ENCODE data around the gene CCT8.

The CCT8 gene

DNA sequence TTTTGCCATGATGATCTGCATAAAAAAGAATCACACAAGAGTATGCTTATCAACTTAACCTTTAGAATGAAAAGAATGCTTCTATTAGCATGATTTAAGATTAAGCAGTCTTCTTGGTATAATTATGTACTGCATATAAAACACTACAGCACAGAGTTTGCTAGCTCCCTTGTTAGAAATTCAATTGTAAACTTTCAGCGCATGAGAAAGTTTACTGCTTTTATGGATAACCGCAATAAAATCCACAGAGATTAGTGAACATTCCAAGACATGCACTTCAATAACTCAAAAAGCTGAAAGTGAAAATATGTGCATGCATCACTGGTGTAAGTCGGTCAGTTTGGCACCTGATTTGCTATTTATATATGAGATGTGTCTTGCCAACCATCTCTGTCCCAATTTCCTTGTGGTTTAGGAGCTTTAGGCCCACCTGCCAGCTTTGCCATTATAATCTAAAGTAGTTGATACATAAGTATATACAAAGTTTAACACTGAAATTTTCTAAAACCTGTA lies 16.9 kb downstream of the CCT8 start:
- TF ChIP-seq FOXP2 (optimal IDR thresholded peaks at IDR 0.05; ENCODE audit: borderline replicate concordance, extremely low read depth, extremely low read length, insufficient read depth) (no peak), POLR2AphosphoS5 (IDR thresholded peaks at IDR 0.05; ENCODE audit: low read depth, low read length) (no peak), TAF1 (IDR thresholded peaks at IDR 0.05; ENCODE audit: borderline replicate concordance, insufficient read depth, low read length) (no peak), SIN3A (IDR thresholded peaks at IDR 0.05; ENCODE audit: borderline replicate concordance, insufficient read depth, low read length) (no peak)
- TF ChIP-seq, protein P1, sequence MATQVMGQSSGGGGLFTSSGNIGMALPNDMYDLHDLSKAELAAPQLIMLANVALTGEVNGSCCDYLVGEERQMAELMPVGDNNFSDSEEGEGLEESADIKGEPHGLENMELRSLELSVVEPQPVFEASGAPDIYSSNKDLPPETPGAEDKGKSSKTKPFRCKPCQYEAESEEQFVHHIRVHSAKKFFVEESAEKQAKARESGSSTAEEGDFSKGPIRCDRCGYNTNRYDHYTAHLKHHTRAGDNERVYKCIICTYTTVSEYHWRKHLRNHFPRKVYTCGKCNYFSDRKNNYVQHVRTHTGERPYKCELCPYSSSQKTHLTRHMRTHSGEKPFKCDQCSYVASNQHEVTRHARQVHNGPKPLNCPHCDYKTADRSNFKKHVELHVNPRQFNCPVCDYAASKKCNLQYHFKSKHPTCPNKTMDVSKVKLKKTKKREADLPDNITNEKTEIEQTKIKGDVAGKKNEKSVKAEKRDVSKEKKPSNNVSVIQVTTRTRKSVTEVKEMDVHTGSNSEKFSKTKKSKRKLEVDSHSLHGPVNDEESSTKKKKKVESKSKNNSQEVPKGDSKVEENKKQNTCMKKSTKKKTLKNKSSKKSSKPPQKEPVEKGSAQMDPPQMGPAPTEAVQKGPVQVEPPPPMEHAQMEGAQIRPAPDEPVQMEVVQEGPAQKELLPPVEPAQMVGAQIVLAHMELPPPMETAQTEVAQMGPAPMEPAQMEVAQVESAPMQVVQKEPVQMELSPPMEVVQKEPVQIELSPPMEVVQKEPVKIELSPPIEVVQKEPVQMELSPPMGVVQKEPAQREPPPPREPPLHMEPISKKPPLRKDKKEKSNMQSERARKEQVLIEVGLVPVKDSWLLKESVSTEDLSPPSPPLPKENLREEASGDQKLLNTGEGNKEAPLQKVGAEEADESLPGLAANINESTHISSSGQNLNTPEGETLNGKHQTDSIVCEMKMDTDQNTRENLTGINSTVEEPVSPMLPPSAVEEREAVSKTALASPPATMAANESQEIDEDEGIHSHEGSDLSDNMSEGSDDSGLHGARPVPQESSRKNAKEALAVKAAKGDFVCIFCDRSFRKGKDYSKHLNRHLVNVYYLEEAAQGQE (IDR thresholded peaks at IDR 0.05; ENCODE audit: insufficient read depth in 1 of 2, low read depth in 2 of 2, low read length in 2 of 2), result no peak

DNA sequence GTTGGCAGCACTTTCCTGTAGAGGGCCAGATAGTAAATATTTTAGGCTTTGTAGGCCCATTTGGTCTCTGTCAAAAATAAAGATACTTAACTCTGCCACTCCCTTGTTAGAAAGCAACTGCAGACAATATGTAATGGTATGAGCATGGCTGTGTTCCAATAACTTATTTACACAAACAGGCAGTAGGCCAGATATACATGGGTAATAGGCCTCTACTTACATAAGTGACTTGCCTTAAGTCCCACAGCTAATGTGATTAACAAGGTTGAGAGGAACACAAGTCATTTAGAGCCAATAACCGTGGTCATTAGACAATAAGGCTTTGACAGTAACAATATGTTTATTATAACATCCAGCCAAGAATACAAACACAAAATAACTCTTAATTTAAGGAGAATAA lies 17.4 kb downstream of the CCT8 start:
- TF ChIP-seq POLR2AphosphoS5 (IDR thresholded peaks at IDR 0.05; ENCODE audit: low read depth, low read length) (0 out of 2 replicates have a peak, but pooled peaks have one; percentile 17), FOXP2 (optimal IDR thresholded peaks at IDR 0.05; ENCODE audit: borderline replicate concordance, extremely low read depth, extremely low read length, insufficient read depth) (no peak)

DNA sequence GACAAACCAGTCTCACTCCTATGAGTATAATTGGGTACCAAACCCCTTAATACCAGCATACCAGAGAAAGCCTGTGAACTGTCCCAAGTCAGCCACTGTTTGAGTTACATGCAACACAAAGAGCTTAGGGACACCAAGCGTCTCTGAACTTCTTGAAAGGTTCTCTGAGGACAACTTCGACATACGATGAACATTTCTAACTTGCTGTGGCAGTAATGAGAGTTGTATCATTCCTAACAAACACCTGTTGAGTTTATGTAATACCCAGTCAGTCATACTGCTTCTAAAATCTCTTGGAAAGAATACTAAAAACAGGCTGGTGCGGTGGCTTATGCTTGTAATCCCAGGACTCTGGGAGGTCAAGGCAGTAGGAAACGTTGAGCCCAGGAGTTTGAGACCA lies 18.4 kb downstream of the CCT8 start:
- TF ChIP-seq FOXP2 (optimal IDR thresholded peaks at IDR 0.05; ENCODE audit: borderline replicate concordance, extremely low read depth, extremely low read length, insufficient read depth) (no peak), POLR2AphosphoS5 (IDR thresholded peaks at IDR 0.05; ENCODE audit: low read depth, low read length) (no peak), SIN3A (IDR thresholded peaks at IDR 0.05; ENCODE audit: borderline replicate concordance, insufficient read depth, low read length) (no peak), TAF1 (IDR thresholded peaks at IDR 0.05; ENCODE audit: borderline replicate concordance, insufficient read depth, low read length) (no peak)
- TF ChIP-seq, protein P1 (IDR thresholded peaks at IDR 0.05; ENCODE audit: insufficient read depth in 1 of 2, low read depth in 2 of 2, low read length in 2 of 2), result no peak

DNA sequence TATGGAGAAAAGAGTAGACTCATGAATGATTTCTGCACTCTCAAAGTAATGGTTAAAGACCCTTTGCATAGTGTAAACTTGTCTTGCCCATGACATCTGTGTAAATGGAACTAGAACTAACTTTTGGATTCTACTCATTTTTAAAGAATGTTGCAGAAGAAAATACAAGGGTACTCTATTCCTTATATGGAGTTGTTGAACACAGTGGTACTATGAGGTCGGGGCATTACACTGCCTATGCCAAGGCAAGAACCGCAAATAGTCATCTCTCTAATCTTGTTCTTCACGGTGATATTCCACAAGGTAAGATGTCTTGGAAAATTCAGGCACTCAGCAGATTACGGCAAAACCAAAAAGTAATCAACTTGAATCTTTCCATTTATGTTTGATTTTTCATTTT lies 19.8 kb downstream of the CCT8 start:
- no peak for TF ChIP-seq FOXP2 (optimal IDR thresholded peaks at IDR 0.05; ENCODE audit: borderline replicate concordance, extremely low read depth, extremely low read length, insufficient read depth)
- no peak for TF ChIP-seq POLR2AphosphoS5 (IDR thresholded peaks at IDR 0.05; ENCODE audit: low read depth, low read length)
- no peak for TF ChIP-seq TAF1 (IDR thresholded peaks at IDR 0.05; ENCODE audit: borderline replicate concordance, insufficient read depth, low read length)
- TF ChIP-seq SIN3A (IDR thresholded peaks at IDR 0.05; ENCODE audit: borderline replicate concordance, insufficient read depth, low read length), result no peak
- TF ChIP-seq, protein P1 (IDR thresholded peaks at IDR 0.05; ENCODE audit: insufficient read depth in 1 of 2, low read depth in 2 of 2, low read length in 2 of 2), result no peak

DNA sequence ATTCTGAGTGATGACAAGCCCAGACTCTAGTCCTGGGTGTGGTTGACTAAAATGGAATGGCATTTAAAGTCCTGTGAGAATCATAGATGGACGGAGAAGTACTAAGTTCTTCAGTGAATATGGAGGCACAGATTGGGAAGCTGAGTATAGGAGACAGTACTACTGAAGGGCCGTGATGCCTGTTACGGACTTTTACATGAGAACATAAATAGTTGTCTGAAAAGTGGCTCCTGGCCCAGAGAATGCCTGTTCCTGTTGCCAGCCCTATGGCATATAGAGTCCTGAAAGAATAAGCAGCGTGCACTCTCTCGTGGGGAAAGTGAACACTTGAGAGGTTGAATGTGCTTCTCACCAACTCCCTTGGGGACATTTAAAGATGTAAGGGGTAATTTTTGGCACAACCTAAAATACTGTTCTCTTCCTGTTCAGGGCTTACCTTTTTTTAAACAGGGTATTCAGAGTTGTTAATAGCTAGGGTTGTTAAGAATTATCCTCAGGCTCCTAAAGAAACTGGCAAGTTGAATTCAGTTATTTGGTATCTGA lies 20.4 kb downstream of the CCT8 start:
- TF ChIP-seq, protein P1 (IDR thresholded peaks at IDR 0.05; ENCODE audit: insufficient read depth in 1 of 2, low read depth in 2 of 2, low read length in 2 of 2), result no peak
- TF ChIP-seq FOXP2 (optimal IDR thresholded peaks at IDR 0.05; ENCODE audit: borderline replicate concordance, extremely low read depth, extremely low read length, insufficient read depth), result no peak

Measured in PFSK-1 (cell line).